K562 (cell line): ENCODE measurements around the gene KDM2B. TPM values are rescaled to one million over a fixed set of nuclear protein-coding genes. Genes with fewer than 3 reads are reported as not detected.

Experiments
- ARHGAP35 ChIP-seq: fragments of 450-650 bp; IDR thresholded peaks from 2 replicates; pipeline ENCODE4 v1.6.1; 2018; ENCODE audit not compliant: partially characterized antibody
- CBX8 ChIP-seq: fragments of 200-600 bp; sonication (generic); IDR thresholded peaks from 2 replicates; pipeline ENCODE4 v1.6.1; 2012; ENCODE audit warnings: borderline replicate concordance, mixed run types, low read depth, mild to moderate bottlenecking, moderate library complexity, mixed read lengths, low read length, control low read depth, inconsistent platforms; ENCODE audit not compliant: poor library complexity, severe bottlenecking; ENCODE audit errors: extremely low read depth
- CREB1 ChIP-seq, 2 experiments: sonication (generic) in 1 of 2; formaldehyde crosslinking in 1 of 2; IDR thresholded peaks; 2 replicates each; pipeline versions ENCODE4 v1.6.1 to v1.8.0; 2012 to 2022; ENCODE audit warnings: inconsistent platforms in 1 of 2, mild to moderate bottlenecking in 1 of 2, missing genetic modification reagents in 1 of 2, moderate library complexity in 1 of 2
- CUX1 ChIP-seq: fragments of 200-800 bp; sonication (Bioruptor generic); IDR thresholded peaks from 2 replicates; pipeline ENCODE4 v1.6.1; 2016; ENCODE audit warnings: missing genetic modification characterization, missing compliant biosample characterization
- MEF2D ChIP-seq: conservative IDR thresholded peaks from 2 replicates; pipeline ENCODE4 v1.6.1; 2016; ENCODE audit warnings: low read depth, missing genetic modification characterization, missing compliant biosample characterization
- NR2C1 ChIP-seq, 2 experiments: fragments of 450-650 bp; IDR thresholded peaks; 2 replicates each; pipeline ENCODE4 v1.6.1; 2017; ENCODE audit warnings: mild to moderate bottlenecking in 2 of 2, antibody characterized with exemption in 1 of 2, inconsistent platforms in 1 of 2, missing compliant biosample characterization in 1 of 2, missing genetic modification characterization in 1 of 2
- SLC30A9 ChIP-seq: fragments of 250-450 bp; sonication (Bioruptor Pico); IDR thresholded peaks from 2 replicates; pipeline ENCODE4 v1.8.0; 2022; ENCODE audit warnings: mild to moderate bottlenecking, moderate library complexity
- ZNF232 ChIP-seq: sonication (generic); formaldehyde crosslinking; IDR thresholded peaks from 2 replicates; pipeline ENCODE4 v1.8.0; 2022; ENCODE audit warnings: mild to moderate bottlenecking, missing genetic modification reagents
- ZNF445 ChIP-seq: fragments of 250-450 bp; sonication (Bioruptor Pico); IDR thresholded peaks from 2 replicates; pipeline ENCODE4 v1.4.0; 2020; ENCODE audit warnings: low read depth, mild to moderate bottlenecking, moderate library complexity
- polyA plus RNA-seq, 8 experiments: library from polyadenylated mRNA; depleted of rRNA in 4 of 8; stranded (reverse) in 5 of 8; unstranded in 3 of 8; fragments of >200 nt; fragmentation: Nextera tagmentation in 2 of 8; fragmentation: Illumina TruSeq in 1 of 8; extraction: Ambion mirVana in 2 of 8; extraction: Trizol in 1 of 8; gene quantifications; 2 replicates each; pipeline versions ENCODE4 v1.2.1 to v1.2.3, GENCODE V29; 2011 to 2014; ENCODE audit warnings: inconsistent platforms in 1 of 8, missing spikeins in 1 of 8
- total RNA-seq, 7 experiments: library from RNA; depleted of rRNA in 6 of 7; stranded (reverse); fragments of >200 nt in 6 of 7; fragmentation: Illumina TruSeq in 2 of 7; extraction: Trizol in 2 of 7; gene quantifications; 2 replicates each; pipeline versions ENCODE4 v1.2.1 to v1.2.3, GENCODE V29; 2011 to 2021; ENCODE audit warnings: low replicate concordance in 1 of 7
- TF ChIP-seq, protein P1 (sequence below): fragments of 450-650 bp; IDR thresholded peaks from 2 replicates; pipeline ENCODE4 v1.7.0; 2016; ENCODE audit warnings: borderline replicate concordance
- TF ChIP-seq, protein P2 (sequence below): IDR thresholded peaks from 2 replicates; pipeline ENCODE4 v1.6.1; 2016; ENCODE audit warnings: missing genetic modification characterization, missing compliant biosample characterization
- TF ChIP-seq, protein P3 (sequence below): fragments of 200-400 bp; formaldehyde crosslinking; IDR thresholded peaks from 2 replicates; pipeline ENCODE4 v1.6.1; 2017; ENCODE audit warnings: mild to moderate bottlenecking, low read depth, low read length, moderate library complexity

KDM2B gene
- total and polyA plus RNA-seq, 9 of the 15 experiments (the other 6 are each of a cell fraction or from before 2014, with no cell fraction given) = 7.4 to 50.5 (median 22.5) TPM

DNA sequence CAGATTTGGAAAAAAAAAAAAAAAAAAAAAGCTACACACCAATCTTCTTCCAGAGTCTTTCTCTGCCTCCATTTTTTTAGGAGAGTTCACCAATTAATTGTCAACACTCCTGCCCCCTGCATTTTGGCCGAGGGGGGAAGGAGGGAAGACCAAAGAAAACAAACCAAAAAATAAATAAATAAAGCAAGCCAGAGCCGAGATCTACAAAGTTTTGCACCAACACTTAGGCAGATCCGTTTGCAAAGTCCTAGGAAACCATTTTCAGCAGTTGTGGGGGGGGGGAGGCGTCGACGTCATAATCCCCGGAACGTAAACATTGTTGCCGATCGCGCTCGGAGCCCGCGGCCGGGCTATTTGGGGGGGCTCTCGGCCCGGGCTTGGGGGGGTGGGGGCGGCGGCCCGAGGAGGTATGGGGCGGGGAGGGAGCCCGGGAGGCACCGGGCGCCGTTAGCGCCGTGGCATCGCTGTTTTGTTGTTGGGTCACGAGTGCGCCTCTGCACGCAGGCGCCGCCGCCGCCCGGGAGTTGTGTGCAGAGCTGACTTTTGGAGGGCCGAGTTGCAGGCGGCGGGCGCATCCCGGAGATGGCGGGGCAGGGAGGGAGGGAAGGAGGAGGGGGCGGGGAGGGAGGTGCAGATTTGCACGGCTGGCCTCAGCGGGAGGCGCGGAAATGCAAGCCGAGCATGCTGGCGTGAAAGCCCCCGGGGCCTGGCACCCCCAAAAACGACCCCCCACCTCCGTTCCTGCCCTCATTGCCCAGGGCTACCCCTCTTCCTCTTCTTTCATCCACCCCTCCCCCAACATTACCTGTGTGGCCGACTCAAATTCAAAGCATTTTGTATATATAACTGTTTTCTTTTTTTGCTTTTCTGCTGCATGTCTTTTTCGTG is 598 bp downstream of the KDM2B start (continued):
- TF ChIP-seq CUX1 (CRISPR knock-in tag) (no peak), CREB1 (IDR thresholded peaks at IDR 0.05) (peak; percentile 82), CREB1 (CRISPR knock-in tag; IDR thresholded peaks at IDR 0.05) (peak; percentile 60), ARHGAP35 (no peak), CBX8 (no peak), ZNF445 (CRISPR knock-in tag) (no peak), NR2C1 (IDR thresholded peaks at IDR 0.05) (no peak; the same call in 1 of the 2 replicates), NR2C1 (tag; IDR thresholded peaks at IDR 0.05) (0 out of 2 replicates have a peak, but pooled peaks have one; percentile 10), SLC30A9 (CRISPR knock-in tag) (no peak), MEF2D (tag) (no peak), ZNF232 (CRISPR knock-in tag) (no peak)
- TF ChIP-seq, protein P1, sequence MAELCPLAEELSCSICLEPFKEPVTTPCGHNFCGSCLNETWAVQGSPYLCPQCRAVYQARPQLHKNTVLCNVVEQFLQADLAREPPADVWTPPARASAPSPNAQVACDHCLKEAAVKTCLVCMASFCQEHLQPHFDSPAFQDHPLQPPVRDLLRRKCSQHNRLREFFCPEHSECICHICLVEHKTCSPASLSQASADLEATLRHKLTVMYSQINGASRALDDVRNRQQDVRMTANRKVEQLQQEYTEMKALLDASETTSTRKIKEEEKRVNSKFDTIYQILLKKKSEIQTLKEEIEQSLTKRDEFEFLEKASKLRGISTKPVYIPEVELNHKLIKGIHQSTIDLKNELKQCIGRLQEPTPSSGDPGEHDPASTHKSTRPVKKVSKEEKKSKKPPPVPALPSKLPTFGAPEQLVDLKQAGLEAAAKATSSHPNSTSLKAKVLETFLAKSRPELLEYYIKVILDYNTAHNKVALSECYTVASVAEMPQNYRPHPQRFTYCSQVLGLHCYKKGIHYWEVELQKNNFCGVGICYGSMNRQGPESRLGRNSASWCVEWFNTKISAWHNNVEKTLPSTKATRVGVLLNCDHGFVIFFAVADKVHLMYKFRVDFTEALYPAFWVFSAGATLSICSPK = 0 out of 2 replicates have a peak, but pooled peaks have one; percentile 37
- TF ChIP-seq, protein P2, sequence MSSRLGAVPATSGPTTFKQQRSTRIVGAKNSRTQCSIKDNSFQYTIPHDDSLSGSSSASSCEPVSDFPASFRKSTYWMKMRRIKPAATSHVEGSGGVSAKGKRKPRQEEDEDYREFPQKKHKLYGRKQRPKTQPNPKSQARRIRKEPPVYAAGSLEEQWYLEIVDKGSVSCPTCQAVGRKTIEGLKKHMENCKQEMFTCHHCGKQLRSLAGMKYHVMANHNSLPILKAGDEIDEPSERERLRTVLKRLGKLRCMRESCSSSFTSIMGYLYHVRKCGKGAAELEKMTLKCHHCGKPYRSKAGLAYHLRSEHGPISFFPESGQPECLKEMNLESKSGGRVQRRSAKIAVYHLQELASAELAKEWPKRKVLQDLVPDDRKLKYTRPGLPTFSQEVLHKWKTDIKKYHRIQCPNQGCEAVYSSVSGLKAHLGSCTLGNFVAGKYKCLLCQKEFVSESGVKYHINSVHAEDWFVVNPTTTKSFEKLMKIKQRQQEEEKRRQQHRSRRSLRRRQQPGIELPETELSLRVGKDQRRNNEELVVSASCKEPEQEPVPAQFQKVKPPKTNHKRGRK = peak; percentile 83
- TF ChIP-seq, protein P3, sequence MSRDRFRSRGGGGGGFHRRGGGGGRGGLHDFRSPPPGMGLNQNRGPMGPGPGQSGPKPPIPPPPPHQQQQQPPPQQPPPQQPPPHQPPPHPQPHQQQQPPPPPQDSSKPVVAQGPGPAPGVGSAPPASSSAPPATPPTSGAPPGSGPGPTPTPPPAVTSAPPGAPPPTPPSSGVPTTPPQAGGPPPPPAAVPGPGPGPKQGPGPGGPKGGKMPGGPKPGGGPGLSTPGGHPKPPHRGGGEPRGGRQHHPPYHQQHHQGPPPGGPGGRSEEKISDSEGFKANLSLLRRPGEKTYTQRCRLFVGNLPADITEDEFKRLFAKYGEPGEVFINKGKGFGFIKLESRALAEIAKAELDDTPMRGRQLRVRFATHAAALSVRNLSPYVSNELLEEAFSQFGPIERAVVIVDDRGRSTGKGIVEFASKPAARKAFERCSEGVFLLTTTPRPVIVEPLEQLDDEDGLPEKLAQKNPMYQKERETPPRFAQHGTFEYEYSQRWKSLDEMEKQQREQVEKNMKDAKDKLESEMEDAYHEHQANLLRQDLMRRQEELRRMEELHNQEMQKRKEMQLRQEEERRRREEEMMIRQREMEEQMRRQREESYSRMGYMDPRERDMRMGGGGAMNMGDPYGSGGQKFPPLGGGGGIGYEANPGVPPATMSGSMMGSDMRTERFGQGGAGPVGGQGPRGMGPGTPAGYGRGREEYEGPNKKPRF = no peak
